T-helper 1 cell treated with Interleukin-12 subunit alpha and Interleukin-12 subunit beta and Interleukin-4 antibody, amounts not matched to agents 30 μg/mL and 1 μg/mL, for 36 hours (primary cell): Measurements from ENCODE around the gene BFSP2.
A peak's percentile ranks its signal among the peaks of the same experiment; 100 is the strongest.
"Not testable (repeated sequence)": the region's sequence is repeated elsewhere in the genome, so short reads cannot be mapped to it uniquely, and the experiment has no call there.

Experiments used
- H3K27ac Mint-ChIP-seq: one replicate; pipeline ENCODE4 v1.8.0; 2021; ENCODE audit warnings: mild to moderate bottlenecking, mixed read lengths
- H3K27me3 Mint-ChIP-seq: one replicate; pipeline ENCODE4 v1.8.0; 2021; ENCODE audit warnings: low read depth, mixed read lengths
- H3K36me3 Mint-ChIP-seq: one replicate; pipeline ENCODE4 v1.8.0; 2021; ENCODE audit warnings: low read depth, mixed read lengths
- H3K4me1 Mint-ChIP-seq: one replicate; pipeline ENCODE4 v1.8.0; 2021; ENCODE audit warnings: low read depth, mixed read lengths
- H3K4me3 Mint-ChIP-seq: one replicate; pipeline ENCODE4 v1.8.0; 2021; ENCODE audit warnings: mild to moderate bottlenecking, moderate library complexity, mixed read lengths
- H3K9me3 Mint-ChIP-seq: one replicate; pipeline ENCODE4 v1.8.0; 2021; ENCODE audit warnings: mixed read lengths

The BFSP2 gene

DNA sequence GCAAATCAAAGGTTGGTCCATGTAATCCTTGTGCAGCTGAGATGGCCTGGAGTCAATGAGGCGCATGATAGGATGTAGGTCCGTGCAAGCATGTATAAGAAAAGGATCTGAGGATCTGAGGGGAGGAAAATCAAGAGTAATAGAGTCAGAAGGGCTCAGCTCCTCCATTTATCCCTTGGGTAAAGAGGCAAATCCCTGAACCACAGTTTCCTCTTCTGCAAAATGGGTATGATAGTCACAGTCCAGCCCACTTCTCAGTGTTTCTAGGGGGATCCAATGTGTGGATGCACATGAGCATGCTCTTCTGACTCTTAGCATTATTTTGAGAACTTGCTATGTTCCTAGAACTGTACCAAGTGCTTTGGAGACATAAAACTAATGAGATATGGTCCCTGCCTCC is 67.9 kb downstream of the BFSP2 start:
- H3K27me3 Mint-ChIP-seq: no peaks in the 10 kb centered on the region
- H3K36me3 Mint-ChIP-seq: no peaks in the 10 kb centered on the region
- peaks cover 18% of the 10 kb centered on the region for H3K4me1 Mint-ChIP-seq
- H3K4me3 Mint-ChIP-seq: no peak overlapping the region
- H3K9me3 Mint-ChIP-seq: no peaks in the 10 kb centered on the region
- H3K27ac Mint-ChIP-seq: no peak overlapping the region

GRCh38 chr3:133468251-133468721 is 68.4 kb downstream of the BFSP2 start:
- Mint-ChIP-seq H3K27ac (no peak overlapping the region), H3K9me3 (no peaks in the 10 kb centered on the region), H3K36me3 (no peaks in the 10 kb centered on the region)

GRCh38 chr3:133469140-133469731 is 69.4 kb downstream of the BFSP2 start:
- no peak overlapping the region for H3K27ac Mint-ChIP-seq
- no peaks in the 10 kb centered on the region for H3K9me3 Mint-ChIP-seq
- H3K4me1 Mint-ChIP-seq: peaks cover 21% of the 10 kb centered on the region
- H3K36me3 Mint-ChIP-seq: no peaks in the 10 kb centered on the region
- H3K4me3 Mint-ChIP-seq: no peak overlapping the region
- no peaks in the 10 kb centered on the region for H3K27me3 Mint-ChIP-seq

More at GRCh38 chr3:133468251-133468721, 68.4 kb downstream of the BFSP2 start:
- Mint-ChIP-seq H3K27me3 (no peaks in the 10 kb centered on the region), H3K4me1 (peaks cover 20% of the 10 kb centered on the region), H3K4me3 (no peak overlapping the region)

DNA sequence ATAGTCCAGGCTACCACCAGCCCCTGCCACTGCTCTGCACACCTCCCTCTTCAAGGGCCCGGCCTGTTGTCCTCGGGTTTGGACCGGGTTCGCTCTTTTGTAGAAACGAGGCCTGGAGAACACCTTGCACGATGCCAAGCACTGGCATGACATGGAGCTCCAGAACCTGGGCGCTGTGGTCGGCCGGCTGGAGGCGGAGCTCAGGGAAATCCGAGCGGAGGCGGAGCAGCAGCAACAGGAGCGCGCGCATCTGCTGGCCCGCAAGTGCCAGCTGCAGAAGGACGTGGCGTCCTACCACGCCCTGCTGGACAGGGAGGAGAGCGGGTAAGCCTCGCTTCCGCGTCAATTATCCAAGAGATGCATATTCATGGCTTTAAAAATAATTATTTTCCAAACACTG is 72.4 kb downstream of the BFSP2 start:
- Mint-ChIP-seq H3K36me3 (no peaks in the 10 kb centered on the region), H3K27ac (no peak overlapping the region)

DNA sequence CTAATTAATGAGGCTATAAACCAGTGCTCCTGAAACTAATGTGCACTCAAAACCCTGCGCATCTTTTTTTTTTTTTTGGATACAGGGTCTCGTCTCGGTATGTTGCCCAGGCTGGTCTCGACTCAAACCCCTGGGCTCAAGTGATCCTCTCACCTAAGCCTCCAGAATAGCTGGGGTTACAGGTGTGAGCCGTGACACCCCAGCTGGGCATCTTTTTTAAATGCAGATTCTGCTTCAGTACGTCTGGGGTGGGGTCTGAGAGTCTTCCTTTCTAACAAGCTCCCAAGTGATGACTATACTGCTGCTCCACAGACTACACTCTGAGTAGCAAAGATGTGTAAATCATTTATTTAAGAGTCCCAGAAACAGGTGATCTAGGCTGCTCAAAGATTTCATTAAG is 73.0 kb downstream of the BFSP2 start:
- Mint-ChIP-seq H3K27ac (no peak overlapping the region), H3K9me3 (no peaks in the 10 kb centered on the region), H3K4me1 (peaks cover 37% of the 10 kb centered on the region), H3K36me3 (no peaks in the 10 kb centered on the region), H3K4me3 (no peak overlapping the region), H3K27me3 (no peaks in the 10 kb centered on the region)

More for the DNA sequence above, 72.4 kb downstream of the BFSP2 start:
- peaks cover 37% of the 10 kb centered on the region for H3K4me1 Mint-ChIP-seq
- no peaks in the 10 kb centered on the region for H3K9me3 Mint-ChIP-seq
- no peak overlapping the region for H3K4me3 Mint-ChIP-seq
- H3K27me3 Mint-ChIP-seq: no peaks in the 10 kb centered on the region

- not testable (repeated sequence) for H3K36me3 Mint-ChIP-seq, H3K4me3 Mint-ChIP-seq, H3K27me3 Mint-ChIP-seq, H3K9me3 Mint-ChIP-seq
- peaks cover 38% of the 10 kb centered on the region for H3K4me1 Mint-ChIP-seq
- peak overlapping the region; percentile 21 for H3K27ac Mint-ChIP-seq
Observed at GRCh38 chr3:133473472-133474191, 73.8 kb downstream of the BFSP2 start.

GRCh38 chr3:133474251-133474801 is 74.5 kb downstream of the BFSP2 start:
- Mint-ChIP-seq H3K4me3 (no peak overlapping the region), H3K9me3 (no peaks in the 10 kb centered on the region), H3K27ac (peak overlapping the region; percentile 36), H3K27me3 (no peaks in the 10 kb centered on the region), H3K4me1 (peaks cover 41% of the 10 kb centered on the region), H3K36me3 (no peaks in the 10 kb centered on the region)

- Mint-ChIP-seq H3K9me3 (no peaks in the 10 kb centered on the region), H3K36me3 (no peaks in the 10 kb centered on the region), H3K4me1 (peaks cover 41% of the 10 kb centered on the region), H3K27ac (no peak overlapping the region), H3K4me3 (no peak overlapping the region), H3K27me3 (no peaks in the 10 kb centered on the region)
Observed at GRCh38 chr3:133474817-133475216, 75.0 kb downstream of the BFSP2 start.

GRCh38 chr3:133475245-133476010 is 75.6 kb downstream of the BFSP2 start:
- Mint-ChIP-seq H3K4me1 (peaks cover 41% of the 10 kb centered on the region), H3K4me3 (peak overlapping the region; percentile 1)

GRCh38 chr3:133476971-133477375 is 77.1 kb downstream of the BFSP2 start:
- H3K36me3 Mint-ChIP-seq: peaks cover 2% of the 10 kb centered on the region
- no peaks in the 10 kb centered on the region for H3K27me3 Mint-ChIP-seq
- H3K27ac Mint-ChIP-seq: no peak overlapping the region
- H3K4me3 Mint-ChIP-seq: no peak overlapping the region
- H3K4me1 Mint-ChIP-seq: peaks cover 41% of the 10 kb centered on the region
- no peaks in the 10 kb centered on the region for H3K9me3 Mint-ChIP-seq

More at GRCh38 chr3:133475245-133476010, 75.6 kb downstream of the BFSP2 start:
- no peaks in the 10 kb centered on the region for H3K9me3 Mint-ChIP-seq
- no peaks in the 10 kb centered on the region for H3K36me3 Mint-ChIP-seq
- H3K27me3 Mint-ChIP-seq: no peaks in the 10 kb centered on the region
- H3K27ac Mint-ChIP-seq: peak overlapping the region; percentile 60

- H3K9me3 Mint-ChIP-seq: no peaks in the 10 kb centered on the region
- H3K36me3 Mint-ChIP-seq: peaks cover 2% of the 10 kb centered on the region
- no peak overlapping the region for H3K4me3 Mint-ChIP-seq
- no peaks in the 10 kb centered on the region for H3K27me3 Mint-ChIP-seq
- peaks cover 41% of the 10 kb centered on the region for H3K4me1 Mint-ChIP-seq
- H3K27ac Mint-ChIP-seq: no peak overlapping the region
Observed at GRCh38 chr3:133477487-133477886, 77.6 kb downstream of the BFSP2 start.

DNA sequence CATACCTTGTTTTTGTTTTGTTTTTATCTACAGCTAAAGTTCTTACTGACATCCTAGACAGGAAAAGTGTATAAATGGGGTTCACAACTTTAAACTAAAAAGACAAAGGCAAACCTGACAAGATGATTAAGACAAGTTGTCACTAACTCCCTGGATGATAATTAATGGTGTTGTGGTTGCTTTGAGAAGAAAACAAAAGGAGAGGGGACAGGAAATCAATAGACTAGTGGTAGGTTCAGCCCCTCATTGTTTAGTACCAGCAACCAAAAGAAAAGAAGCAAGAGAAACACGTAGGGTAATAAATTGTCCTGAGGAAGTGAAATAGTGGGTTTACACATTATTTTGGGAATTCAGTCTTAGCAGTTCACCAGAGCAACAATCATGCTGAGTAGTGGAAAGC is 78.8 kb downstream of the BFSP2 start:
- no peak overlapping the region for H3K4me3 Mint-ChIP-seq
- no peak overlapping the region for H3K27ac Mint-ChIP-seq
- peaks cover 2% of the 10 kb centered on the region for H3K36me3 Mint-ChIP-seq
- peaks cover 39% of the 10 kb centered on the region for H3K4me1 Mint-ChIP-seq
- H3K27me3 Mint-ChIP-seq: no peaks in the 10 kb centered on the region
- H3K9me3 Mint-ChIP-seq: peaks cover 3% of the 10 kb centered on the region

DNA sequence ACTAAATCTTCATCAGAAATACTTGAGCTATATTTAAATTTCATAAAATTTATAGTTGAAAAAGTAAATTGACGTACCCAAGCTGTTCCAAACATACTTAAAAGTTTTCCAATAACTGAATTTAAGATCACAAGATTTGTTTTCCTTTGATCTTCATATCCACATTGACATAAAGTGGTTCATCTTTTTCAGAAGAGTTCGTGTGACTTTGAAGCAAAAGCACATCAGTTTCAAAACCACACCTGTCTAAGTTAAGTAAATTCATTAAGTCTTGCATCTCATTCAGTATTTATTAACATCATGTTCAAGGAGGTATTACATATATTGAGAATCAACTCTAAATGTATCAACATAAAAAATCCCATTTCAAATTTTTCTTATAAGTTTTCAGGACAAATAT is 79.5 kb downstream of the BFSP2 start:
- H3K27ac Mint-ChIP-seq: no peak overlapping the region
- H3K9me3 Mint-ChIP-seq: peaks cover 3% of the 10 kb centered on the region
- H3K36me3 Mint-ChIP-seq: peaks cover 2% of the 10 kb centered on the region
- H3K4me1 Mint-ChIP-seq: peaks cover 36% of the 10 kb centered on the region
- no peaks in the 10 kb centered on the region for H3K27me3 Mint-ChIP-seq
- no peak overlapping the region for H3K4me3 Mint-ChIP-seq

DNA sequence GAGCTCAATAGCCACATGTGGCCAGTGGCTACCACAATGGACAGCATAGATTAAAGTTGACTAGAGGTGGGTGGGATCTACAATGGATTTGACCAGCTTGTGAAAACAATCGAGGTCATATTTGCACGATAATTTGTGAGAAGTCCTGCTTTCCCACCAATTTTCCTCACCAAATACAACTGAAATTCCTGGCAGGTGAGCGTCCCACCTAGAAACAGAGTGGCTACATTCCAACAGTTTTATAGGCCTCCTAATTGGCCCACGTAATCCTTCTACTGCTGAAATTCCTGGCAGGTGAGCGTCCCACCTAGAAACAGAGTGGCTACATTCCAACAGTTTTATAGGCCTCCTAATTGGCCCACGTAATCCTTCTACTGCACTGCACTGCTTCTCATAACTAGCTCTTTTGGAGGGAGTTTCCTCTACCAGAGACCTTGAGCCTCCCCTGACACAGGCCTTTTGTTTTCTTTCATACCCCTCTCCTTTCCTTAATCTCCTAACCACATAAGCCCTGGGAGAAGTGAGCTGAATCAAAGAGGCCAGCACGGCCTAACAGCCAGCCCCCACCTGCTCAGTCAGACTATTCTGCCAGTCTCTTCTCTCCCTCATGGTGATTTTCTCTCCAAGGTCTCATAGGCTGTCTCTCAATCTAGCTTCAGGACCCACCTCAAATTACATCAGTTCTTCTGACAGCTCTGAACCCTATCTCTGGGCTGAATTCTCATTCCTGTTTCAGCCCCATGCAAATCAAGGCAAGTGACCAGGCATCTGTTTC is 80.2 kb downstream of the BFSP2 start:
- Mint-ChIP-seq H3K9me3 (peaks cover 3% of the 10 kb centered on the region), H3K36me3 (peaks cover 2% of the 10 kb centered on the region), H3K27me3 (no peaks in the 10 kb centered on the region), H3K4me1 (peaks cover 31% of the 10 kb centered on the region), H3K27ac (no peak overlapping the region), H3K4me3 (no peak overlapping the region)
